Measurements from ENCODE around the gene AGBL2.

GRCh38 chr11:47611348-47611794 lies 103.8 kb downstream of the AGBL2 start:
- TF ChIP-seq POLR2A (IDR thresholded peaks at IDR 0.05) = no peak
- TF ChIP-seq POLR2AphosphoS5 (IDR thresholded peaks at IDR 0.05) = no peak
- no peak for TF ChIP-seq CTCF (IDR thresholded peaks at IDR 0.05)
